Cardiac septum (tissue), 1 donor: ENCODE measurements around the gene ITK. TPM values are rescaled to one million over a fixed set of nuclear protein-coding genes. Genes with fewer than 3 reads are reported as not detected.

ENCODE experiments used
- DNase-seq: peaks from one replicate; pipeline ENCODE4 v3.0.0-alpha.2; 2020; ENCODE audit warnings: low spot score
- intact Hi-C: fragments of 100-400 bp; cut with DNase I; formaldehyde crosslinking; loops from one replicate; pipeline ENCODE4 v1.14.0; 2022
- long read RNA-seq: library from polyadenylated mRNA; unstranded; transcript quantifications from one replicate; pipeline ENCODE4 v2.0.0, GENCODE V29; 2021
- total RNA-seq: library from RNA; stranded (reverse); fragmentation: NEBNext Ultra II Directional; extraction: Animal tissue kit (Norgen Biotek cat#: 25700); gene quantifications from one replicate; pipeline ENCODE4 v1.2.1, GENCODE V29; 2021
- donor health status: DM: no; HTN: no; CAD: no.

The ITK gene
- total RNA-seq = 0.43 TPM
- long read RNA-seq, partial matches to known transcripts = 1 of 1 reads
- long read RNA-seq, other reads (novel, unspliced or antisense) = 0 of 1 reads

DNA sequence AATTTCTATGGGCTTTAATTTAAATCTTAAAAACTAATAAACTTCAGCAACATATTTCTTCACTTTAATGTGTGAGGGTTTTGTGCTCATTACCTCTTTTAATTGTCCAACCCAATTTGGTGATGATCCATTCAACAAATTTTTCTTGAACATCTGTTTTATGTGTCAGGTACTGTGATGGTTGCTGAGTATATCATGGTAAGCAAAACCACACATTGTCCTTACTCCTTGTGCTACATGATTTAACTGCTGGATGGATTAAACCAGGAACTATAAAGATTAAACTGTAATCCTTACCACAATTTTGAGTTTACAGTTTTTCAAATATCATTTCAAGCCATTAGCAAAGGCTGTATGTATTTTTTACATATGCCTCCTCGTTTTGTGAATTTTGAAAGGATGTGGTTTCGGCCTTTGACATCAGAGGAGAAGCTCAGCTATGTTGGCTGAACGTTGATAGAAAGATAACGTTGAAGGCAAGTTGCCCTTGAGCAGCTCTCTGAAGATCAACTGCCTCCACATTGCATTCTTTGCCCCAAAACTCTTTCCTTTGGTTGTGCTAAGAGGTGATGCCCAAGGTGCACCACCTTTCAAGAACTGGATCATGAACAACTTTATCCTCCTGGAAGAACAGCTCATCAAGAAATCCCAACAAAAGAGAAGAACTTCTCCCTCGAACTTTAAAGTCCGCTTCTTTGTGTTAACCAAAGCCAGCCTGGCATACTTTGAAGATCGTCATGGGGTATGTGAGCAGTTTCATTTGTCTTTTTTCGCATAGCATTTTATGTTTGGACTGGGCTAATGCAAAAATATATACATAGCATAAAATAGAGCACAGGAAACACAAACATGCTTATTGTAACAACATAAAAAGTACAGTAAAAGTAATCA lies at the start of gene ITK:
Gene ITK, plus strand, starts transcription at position 467 of the 891 bp plus-strand sequence. Its CDS starts 138 bp downstream, at position 605.
- intact Hi-C loops = no loop called here
- no peak for DNase-seq

DNA sequence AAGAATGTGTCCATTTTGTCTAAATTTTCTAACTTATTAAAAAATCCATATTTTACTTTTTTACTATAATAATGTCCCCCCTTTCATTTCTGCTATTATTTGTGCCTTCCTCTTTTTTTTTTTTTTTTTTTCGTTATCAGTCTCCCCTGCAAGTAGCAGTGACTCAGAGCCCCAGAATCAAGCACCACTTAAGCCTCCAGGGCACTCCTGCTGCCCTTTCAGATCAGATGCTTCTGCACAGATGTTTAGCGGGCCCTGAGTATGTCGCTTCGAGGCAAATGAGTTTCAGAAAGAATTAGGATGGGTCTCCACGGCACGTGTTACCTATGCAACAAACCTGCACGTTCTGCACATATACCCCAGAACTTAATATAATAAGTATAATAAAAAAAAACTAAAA lies 49.7 kb upstream of the ITK start:
- intact Hi-C loops = no loop called here

DNA sequence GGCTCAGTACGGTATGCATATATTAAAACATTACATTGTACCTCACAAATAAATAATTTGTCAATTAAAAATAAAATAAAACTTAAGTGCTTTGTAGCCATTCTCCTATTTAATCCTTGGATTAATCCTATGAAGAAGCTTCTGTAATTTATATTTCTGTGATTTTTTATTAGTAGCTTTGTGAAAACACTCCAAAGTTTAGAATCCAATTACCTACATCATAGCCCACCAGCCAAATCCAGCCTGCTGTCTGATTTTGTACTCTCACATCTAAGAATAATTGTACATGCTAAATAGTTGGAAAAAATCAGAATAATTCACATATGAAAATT lies 48.4 kb upstream of the ITK start:
- intact Hi-C loops = no loop called here
- DNase-seq = no peak

More for the DNA sequence above, 49.7 kb upstream of the ITK start:
- DNase-seq = no peak

DNA sequence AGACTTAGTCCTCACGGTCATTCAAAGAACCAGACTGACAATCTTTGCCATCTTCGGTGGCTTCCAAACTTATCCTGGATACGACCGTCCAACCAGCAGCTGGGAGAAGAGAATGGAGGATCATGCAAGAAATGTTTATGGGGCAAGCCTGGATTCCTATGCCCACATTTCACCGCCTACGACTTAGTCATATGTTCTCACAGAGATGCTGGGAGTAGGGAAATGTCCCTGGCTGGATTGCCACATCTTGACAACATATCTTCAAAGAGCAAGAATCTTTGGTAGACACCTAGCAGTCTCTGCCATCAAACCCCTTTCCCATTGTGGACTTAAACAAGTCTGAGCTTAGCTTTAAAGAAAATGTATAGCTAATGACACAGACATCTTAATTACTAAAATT lies 42.9 kb upstream of the ITK start:
- intact Hi-C loops = no loop called here
- DNase-seq = no peak

DNA sequence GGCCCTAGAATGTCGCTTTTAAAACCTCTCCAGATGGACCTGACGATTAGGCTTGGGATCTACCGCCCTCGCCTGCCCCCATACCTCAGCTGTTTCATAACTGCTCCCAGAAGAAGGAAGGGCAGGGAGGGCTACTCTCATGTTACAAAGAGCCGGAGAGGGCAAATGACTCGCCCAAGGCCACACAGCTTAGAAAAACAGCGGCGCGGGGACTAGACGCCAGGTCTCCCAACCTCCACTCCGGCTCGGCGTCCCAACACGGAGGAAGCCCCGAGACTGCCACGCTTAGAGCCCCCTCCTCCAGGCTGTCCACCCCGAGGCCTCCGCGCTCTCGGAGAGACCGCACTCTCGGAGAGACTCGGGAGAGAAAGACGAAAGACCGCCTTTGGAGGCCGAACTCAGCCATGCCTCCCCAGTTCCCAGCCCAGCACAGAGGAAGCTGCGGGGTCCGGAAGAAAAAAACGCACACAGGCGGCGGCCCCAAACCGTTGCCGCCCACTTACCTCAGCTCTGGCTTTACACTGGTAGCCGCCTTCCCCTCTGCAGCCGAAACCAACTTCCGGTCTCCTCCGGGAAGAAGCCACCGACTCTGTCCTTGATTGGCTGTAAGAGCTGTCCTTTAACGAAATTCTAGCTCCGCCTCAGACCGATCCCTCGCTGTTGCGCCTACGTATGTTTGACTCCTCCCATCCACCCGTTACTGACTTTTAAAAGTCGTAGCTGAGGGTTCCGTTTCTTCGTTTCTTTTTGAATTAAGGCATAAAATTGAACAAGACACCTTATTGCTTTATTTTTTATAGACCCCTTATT lies 38.1 kb upstream of the ITK start, which contains the start of gene MED7:
Gene MED7, minus strand, starts transcription at position 549 of the 810 bp plus-strand sequence. CDS start 3,434 bp downstream, outside the sequence.
- intact Hi-C loops = loop anchor here (10.0 kb wide), 1 partner anchor 592 kb away; the partner anchor contains the start of gene THG1L

DNA sequence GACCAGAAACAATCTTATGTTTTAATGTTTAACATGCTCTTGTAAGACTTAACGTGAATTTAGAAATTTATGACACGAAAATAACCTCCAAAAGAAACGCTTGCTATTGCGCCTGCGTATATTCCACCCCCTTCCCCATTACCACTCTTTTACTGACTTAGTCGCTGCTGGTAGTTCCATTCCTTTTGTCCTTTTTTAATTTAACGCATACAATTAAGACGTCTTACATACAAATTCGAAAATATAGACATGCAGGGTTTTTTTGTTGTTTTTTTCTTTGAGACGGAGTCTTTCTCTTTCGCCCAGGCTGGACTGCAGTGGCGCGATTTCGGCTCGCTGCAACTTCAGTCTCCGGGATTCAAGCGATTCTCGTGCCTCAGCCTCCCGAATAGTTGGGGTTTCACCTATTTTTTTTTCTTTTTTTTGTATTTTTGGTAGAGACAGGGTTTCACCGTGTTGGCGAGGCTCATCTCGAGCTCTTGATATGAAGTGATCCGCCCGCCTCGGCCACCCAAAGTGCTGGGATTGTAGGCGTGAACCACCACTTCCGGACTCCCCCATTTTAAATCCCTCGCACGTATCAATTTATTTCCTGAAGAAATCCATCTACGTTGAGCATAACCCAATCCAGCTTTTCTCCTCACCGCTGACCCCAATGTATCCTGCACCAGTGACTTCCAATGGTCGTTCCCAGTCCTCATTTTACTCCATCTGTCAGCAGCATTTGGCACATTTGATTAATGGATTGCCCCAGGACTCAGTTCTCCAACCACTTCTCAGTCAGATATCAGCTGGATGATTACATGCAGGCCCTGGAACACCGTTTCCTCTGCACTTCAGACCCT lies 37.3 kb upstream of the ITK start:
- intact Hi-C loops = loop anchor here (10.0 kb wide), 1 partner anchor 591 kb away; the partner anchor contains the start of gene THG1L
- no peak for DNase-seq

More for the DNA sequence above, 38.1 kb upstream of the ITK start, which contains the start of gene MED7:
- peak; percentile 96 for DNase-seq

DNA sequence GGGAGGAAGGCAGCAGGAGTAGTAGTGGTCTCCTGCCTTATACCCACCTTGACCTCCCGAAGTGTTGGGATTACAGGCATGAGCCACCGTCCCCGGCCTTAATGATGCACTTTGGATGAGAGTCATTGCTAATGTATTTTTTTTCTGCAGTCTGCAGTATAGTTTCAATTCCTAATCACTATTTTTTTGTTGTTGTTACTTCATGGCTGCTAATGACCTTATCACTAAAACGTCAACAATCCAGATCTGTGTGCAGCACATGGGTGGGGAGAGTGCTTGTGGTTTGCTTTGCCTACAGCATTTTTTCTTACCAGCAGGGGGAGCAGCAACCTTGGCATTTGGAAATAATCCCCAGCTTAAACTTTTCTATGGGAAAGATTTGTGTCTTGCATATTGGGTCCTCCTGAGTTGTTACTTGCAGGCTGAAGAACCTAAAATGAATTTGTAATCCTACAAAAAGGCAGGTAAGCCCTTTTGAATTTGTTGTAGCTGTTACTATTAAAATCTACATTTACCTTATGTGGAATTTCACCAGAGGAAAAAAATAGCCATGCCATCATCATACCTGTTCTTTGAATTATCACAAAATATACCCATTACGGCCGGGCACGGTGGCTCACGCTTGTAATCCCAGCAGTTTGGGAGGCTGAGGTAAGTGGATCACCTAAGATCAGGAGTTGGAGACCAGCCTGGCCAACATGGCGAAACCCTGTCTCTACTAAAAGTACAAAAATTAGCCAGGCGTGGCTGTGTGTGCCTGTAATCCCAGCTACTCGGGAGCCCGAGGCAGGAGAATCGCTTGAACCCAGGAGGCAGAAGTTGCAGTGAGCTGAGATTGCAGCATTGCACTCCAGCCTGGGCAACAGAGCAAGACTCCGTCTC lies 31.7 kb upstream of the ITK start:
- intact Hi-C loops = loop anchor here (10.0 kb wide), 1 partner anchor 586 kb away; the partner anchor contains the start of gene THG1L
- DNase-seq = no peak

DNA sequence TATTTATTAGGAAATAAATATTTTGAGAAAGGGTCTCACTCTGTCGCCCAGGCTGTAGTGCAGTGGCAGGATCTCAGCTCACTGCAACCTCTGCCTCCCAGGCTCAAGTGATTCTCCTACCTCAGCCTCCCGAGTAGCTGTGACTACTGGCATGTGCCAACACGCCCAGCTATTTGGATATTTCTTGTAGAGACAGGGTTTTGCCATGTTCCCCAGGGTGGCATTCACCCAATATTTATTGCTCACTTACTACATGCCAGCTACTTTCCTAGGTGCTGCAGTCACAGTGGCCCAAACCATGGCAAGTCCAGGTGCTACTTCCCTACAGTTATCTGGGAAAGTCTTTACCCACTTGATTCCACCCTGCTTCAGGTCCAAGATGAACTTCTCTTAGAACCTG lies 29.6 kb upstream of the ITK start:
- intact Hi-C loops = loop anchor here (10.0 kb wide), 1 partner anchor 164 kb away; no protein-coding TSS in a partner anchor
- no peak for DNase-seq

DNA sequence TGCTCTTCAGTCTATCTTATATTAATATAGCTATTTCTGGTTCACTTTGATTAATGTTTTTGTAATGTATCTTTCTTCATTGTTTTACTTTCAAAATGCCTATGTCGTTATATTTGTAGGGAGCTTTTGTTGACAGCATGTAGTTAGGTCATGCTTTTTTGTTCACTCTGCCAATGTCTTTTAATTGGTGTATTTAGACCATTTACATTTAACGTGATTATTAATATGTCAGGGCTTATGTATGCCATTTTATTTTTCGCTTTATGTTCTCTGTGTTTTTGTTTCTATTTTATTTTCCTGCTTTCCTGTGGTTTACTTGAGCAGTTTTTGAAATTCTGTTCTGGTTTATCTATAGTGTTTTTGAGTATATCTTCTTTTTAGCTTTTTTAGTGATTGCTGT lies 25.3 kb upstream of the ITK start:
- intact Hi-C loops = loop anchor here (10.0 kb wide), 1 partner anchor 160 kb away; no protein-coding TSS in a partner anchor

DNA sequence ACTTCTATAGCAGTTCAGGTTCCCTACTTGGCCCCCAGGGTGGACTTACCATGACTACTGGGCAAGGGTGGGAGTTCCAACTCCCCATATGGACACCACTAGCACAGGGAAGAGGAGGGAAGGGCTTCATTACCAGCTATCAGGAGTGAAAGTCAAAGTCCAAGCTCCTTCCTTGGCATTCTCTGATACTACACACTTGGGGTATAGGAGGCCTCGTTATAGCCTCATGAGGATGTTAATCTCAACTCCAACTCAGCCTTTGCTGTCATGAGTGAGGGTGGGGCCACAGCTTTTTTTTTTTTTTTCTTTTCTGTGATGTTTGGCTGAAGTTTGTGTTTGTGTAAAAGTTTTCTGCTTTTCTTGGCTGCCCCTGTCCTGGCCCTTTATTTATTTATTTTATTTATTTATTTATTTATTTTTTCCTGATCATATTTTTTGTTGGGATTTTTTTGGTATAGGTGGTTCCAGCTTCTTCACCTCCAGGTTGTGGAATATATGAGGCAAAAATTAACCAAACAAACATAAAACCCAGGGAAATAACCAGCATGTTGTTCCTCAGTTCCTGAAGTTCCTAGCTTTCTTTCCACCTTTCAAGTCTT lies 23.2 kb upstream of the ITK start:
- no peak for DNase-seq
- intact Hi-C loops = loop anchor here (10.0 kb wide), 1 partner anchor 157 kb away; no protein-coding TSS in a partner anchor

More for the DNA sequence above, 25.3 kb upstream of the ITK start:
- no peak for DNase-seq

DNA sequence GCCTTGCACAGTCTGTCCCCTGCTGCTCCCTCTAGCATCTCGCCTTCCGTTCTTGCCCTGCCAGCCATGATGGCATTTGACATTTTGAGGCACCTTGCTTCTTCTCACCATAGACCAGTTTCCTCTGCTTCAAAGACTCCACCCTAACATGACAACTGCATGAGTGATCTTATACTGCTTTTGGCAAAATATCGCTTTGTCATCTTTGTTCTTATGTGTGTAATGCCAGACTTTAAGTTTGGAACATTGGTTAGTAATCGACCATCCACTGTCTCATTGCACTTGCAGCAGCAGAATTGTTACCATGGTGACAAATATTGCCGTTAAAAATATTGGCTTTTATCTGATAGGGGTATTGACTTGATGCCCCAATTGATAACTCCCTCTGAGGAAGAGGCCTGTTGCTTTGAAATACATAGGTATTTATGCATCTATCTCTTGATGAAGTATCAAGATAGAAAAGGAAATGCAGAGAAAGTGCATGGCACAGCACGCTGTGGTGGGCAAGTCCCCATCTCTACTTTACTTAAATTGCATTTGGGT lies 21.4 kb upstream of the ITK start:
- DNase-seq = no peak
- intact Hi-C loops = loop anchor here (10.0 kb wide), 1 partner anchor 156 kb away; no protein-coding TSS in a partner anchor

DNA sequence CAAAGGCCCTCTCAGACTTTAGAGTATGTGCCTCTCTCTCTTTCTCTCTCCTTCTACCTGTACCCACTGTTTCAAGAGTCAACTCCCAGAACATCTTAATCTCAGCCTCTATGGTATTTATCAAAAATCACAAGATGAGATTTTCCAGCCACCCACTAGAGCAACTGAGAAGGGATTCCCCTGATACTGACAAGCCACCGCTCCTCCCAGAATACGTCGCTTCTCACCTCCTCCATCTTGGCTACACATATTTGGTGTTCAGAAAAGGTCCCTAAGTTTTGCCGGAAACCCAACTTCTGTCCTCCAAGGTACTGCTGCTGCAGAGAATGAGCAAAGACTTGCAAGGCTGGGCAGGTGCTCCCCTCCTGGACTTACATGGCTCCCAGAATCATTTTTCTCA lies 20.6 kb upstream of the ITK start:
- no peak for DNase-seq
- intact Hi-C loops = no loop called here

DNA sequence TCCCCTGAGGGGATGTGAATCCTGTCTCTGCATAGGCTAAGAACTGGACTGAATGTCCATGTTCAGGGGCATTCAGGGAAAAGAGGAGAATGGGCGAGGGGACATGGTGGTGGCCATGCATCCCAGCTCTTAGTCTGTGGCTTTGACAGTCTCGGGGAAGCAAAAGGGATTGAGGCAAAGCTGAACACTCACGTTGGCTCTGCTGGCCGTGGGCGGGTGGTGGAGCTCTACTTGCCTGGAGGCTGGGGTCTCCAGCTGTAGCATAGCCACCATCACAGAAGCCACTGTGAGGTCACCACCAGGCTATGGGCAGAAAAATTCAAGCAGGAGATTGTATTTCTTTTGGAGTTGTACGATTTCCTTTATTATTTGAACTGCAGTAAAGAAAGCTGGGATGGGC lies 18.6 kb upstream of the ITK start:
- no peak for DNase-seq
- intact Hi-C loops = no loop called here

DNA sequence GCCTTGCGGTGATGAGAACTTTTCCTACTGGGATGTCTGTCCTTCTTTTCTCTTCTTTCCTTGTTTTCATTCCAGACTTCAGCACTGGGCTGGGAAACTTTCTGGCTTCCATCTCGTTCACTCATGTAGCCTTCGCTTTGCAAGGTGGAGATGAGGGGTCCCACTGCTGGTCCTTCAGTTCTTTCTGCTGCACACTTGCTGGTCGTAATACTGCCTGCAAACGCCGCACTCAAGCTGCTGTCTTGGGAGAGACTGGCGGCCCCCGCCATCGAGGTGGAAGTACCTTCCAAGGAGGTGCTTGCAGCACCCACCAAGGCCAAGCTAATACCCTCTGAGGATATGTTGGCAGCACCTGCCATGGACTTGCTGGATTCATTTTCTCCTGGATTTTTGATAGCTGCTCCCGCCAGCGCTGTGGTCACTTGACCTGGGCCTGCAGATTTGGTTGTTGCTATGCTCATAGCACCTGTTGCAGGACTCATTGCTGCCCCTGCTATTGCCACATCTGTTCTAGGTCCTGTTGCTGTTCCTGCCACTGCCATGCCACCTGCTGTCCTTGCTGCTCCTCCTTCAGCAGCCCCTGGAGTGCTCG lies 17.6 kb upstream of the ITK start:
- intact Hi-C loops = no loop called here
- DNase-seq = no peak

DNA sequence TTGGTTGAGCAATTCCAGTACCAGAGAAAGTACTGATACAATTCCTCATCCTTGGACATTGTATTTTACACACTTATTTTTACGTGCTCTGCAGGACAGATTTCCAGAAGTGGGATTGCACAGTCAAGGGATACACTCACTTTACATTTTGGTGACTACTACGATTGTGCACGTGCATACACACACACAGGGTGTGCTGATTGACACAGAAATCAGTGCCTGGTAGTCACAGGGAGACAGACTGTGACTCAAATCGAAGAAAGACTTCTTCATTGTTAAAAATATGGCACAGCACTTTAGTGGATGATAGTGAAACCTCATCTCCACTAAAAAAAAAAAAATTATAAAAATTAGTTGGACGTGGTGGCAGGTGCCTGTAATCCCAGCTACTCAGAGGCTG lies 16.1 kb upstream of the ITK start:
- intact Hi-C loops = no loop called here
- no peak for DNase-seq

DNA sequence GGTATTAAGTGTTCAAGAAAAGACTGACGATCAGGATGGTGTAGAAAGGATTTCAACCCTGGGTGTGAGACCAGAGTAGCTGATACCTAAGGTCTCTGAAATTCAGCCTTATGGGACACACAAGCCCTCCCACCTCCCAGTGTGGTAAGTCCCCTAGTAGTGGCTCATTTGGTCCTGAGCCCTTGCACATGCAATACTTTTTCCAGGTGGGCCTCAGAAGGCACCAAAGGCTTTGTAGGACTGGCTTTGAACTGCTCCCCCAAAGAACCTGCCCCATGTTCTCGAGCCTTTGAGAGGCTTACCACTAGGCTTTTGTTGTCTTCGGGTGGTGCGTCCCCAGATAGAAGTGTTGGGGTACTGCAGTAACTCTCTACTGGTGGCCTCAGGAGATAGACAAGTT lies 15.4 kb upstream of the ITK start:
- intact Hi-C loops = no loop called here
- no peak for DNase-seq

DNA sequence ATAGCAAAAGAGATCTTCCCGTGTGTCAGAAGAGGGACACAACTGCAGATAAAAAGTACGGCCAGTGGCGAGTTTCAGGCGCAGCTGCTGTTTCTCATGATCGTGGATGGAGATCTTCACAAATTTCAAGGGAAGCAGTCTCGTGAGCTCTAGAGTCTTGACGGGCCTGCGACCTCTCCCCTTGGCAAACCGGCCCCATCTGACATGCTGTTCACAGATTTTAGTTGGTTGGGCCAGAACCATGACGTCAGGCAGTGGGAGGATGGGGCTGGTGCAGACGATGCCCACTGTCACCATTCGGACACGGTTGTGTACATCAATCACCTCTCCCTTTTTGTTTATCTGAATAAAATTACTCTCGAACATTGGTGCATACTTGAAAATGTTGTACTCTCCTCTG lies 15.0 kb upstream of the ITK start:
- intact Hi-C loops = no loop called here

More for the DNA sequence above, 15.0 kb upstream of the ITK start:
- DNase-seq = no peak
